Loucy (cell line): Measurements from ENCODE around the gene PRPS1.

Experiments used
- H2AFZ ChIP-seq: fragments of 200-600 bp; sonication (generic); 2 replicates; pipeline ENCODE4 v1.6.0; 2016; ENCODE audit warnings: antibody characterized with exemption, mild to moderate bottlenecking, low read length, moderate library complexity
- H3F3A ChIP-seq: fragments of 200-600 bp; 2 replicates; pipeline ENCODE4 v1.6.0; 2016; ENCODE audit warnings: antibody characterized with exemption, low read depth, mild to moderate bottlenecking
- H3K27me3 ChIP-seq: fragments of 200-600 bp; sonication (generic); 2 replicates; pipeline ENCODE4 v1.6.1; 2014; ENCODE audit warnings: low read length, mild to moderate bottlenecking; ENCODE audit not compliant: insufficient read depth, poor library complexity, severe bottlenecking
- H3K36me3 ChIP-seq: fragments of 200-600 bp; sonication (generic); 2 replicates; pipeline ENCODE4 v1.6.1; 2016; ENCODE audit warnings: low read length; ENCODE audit not compliant: insufficient read depth
- H3K4me1 ChIP-seq: fragments of 200-600 bp; sonication (generic); 2 replicates; pipeline ENCODE4 v1.5.1; 2014; ENCODE audit warnings: low read length, mild to moderate bottlenecking; ENCODE audit not compliant: insufficient read depth, poor library complexity, severe bottlenecking
- H3K4me2 ChIP-seq: fragments of 200-600 bp; sonication (generic); 2 replicates; pipeline ENCODE4 v1.6.0; 2014; ENCODE audit warnings: antibody characterized with exemption, low read length, low read depth, mild to moderate bottlenecking; ENCODE audit not compliant: poor library complexity, severe bottlenecking
- H3K4me3 ChIP-seq: fragments of 200-600 bp; sonication (generic); 2 replicates; pipeline ENCODE4 v1.5.1; 2014; ENCODE audit warnings: low read length, mild to moderate bottlenecking, mixed read lengths; ENCODE audit not compliant: poor library complexity, severe bottlenecking
- H3K79me2 ChIP-seq: fragments of 200-600 bp; sonication (generic); 2 replicates; pipeline ENCODE4 v1.6.1; 2014; ENCODE audit warnings: low read length; ENCODE audit not compliant: insufficient read depth
- H3K9ac ChIP-seq: fragments of 200-600 bp; sonication (generic); 2 replicates; pipeline ENCODE4 v1.6.0; 2014; ENCODE audit warnings: mild to moderate bottlenecking, low read depth, low read length, moderate library complexity; ENCODE audit not compliant: poor library complexity, severe bottlenecking
- H3K9me2 ChIP-seq: fragments of 200-600 bp; sonication (generic); replicated peaks from 2 replicates; pipeline ENCODE4 v1.6.1; 2016; ENCODE audit warnings: low read depth, low read length, mixed read lengths
- H3K9me3 ChIP-seq: fragments of 200-600 bp; sonication (generic); 2 replicates; pipeline ENCODE4 v1.6.1; 2014; ENCODE audit warnings: mild to moderate bottlenecking, antibody characterized with exemption, low read length, low read depth; ENCODE audit not compliant: insufficient read depth
- H4K20me1 ChIP-seq: fragments of 200-600 bp; sonication (generic); 2 replicates; pipeline ENCODE4 v1.6.0; 2014; ENCODE audit warnings: antibody characterized with exemption, low read length, mild to moderate bottlenecking; ENCODE audit not compliant: insufficient read depth, poor library complexity, severe bottlenecking
- CTCF ChIP-seq: fragments of 200-600 bp; sonication (generic); conservative IDR thresholded peaks from 2 replicates; pipeline ENCODE4 v1.5.1; 2014; ENCODE audit warnings: mild to moderate bottlenecking, antibody characterized with exemption, low read length
- EZH2phosphoT487 ChIP-seq: fragments of 200-600 bp; IDR thresholded peaks from 2 replicates; pipeline ENCODE4 v1.6.1; 2018; ENCODE audit warnings: antibody characterized with exemption, mild to moderate bottlenecking, moderate library complexity, borderline replicate concordance

PRPS1 gene

GRCh38 chrX:107678957-107679740 lies 50.8 kb downstream of the PRPS1 start:
- no peak overlapping the region for H3K4me3 ChIP-seq
- peak overlapping the region; percentile 35 for H3K4me2 ChIP-seq
- peak overlapping the region; percentile 27 for H3K9ac ChIP-seq

DNA sequence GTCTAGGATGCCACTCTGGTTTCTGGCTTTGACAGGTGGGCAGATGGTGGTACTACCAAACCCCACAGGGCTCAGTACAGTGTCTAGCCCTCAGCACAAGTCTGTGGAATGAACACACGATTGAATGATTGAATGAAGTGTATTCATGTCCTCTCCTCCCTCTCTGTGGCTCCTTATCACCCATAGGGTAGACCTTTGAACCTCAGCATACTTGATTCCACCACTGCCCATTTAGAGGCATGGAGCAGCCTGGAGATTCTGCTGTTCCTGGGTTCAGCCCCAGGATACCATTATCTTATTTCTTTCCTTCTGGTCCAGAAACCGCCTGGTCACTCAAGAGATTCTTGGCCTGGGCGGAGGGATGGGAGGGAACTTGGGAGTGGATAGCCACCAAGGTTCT lies 53.9 kb downstream of the PRPS1 start:
- TF ChIP-seq CTCF (no peak), EZH2phosphoT487 (no peak)
- Histone ChIP-seq H3K9ac (no peak overlapping the region), H3F3A (no peaks in the 10 kb centered on the region), H2AFZ (no peak overlapping the region), H3K79me2 (peaks cover 58% of the 10 kb centered on the region; the same call in 1 of the 2 replicates), H3K4me2 (no peak overlapping the region), H3K4me1 (peaks cover 52% of the 10 kb centered on the region), H3K4me3 (no peak overlapping the region), H3K9me3 (no peaks in the 10 kb centered on the region), H4K20me1 (no peaks in the 10 kb centered on the region), H3K9me2 (no peaks in the 10 kb centered on the region), H3K27me3 (no peaks in the 10 kb centered on the region), H3K36me3 (no peaks in the 10 kb centered on the region)

More at GRCh38 chrX:107678957-107679740, 50.8 kb downstream of the PRPS1 start:
- TF ChIP-seq EZH2phosphoT487 = no peak
- no peak for TF ChIP-seq CTCF
- Histone ChIP-seq H3K36me3 (no peaks in the 10 kb centered on the region), H3F3A (no peaks in the 10 kb centered on the region), H3K9me3 (no peaks in the 10 kb centered on the region), H4K20me1 (no peaks in the 10 kb centered on the region), H3K27me3 (no peaks in the 10 kb centered on the region), H3K79me2 (peaks cover 42% of the 10 kb centered on the region; the same call in 1 of the 2 replicates), H3K4me1 (peaks cover 44% of the 10 kb centered on the region), H3K9me2 (no peaks in the 10 kb centered on the region), H2AFZ (no peak overlapping the region)

DNA sequence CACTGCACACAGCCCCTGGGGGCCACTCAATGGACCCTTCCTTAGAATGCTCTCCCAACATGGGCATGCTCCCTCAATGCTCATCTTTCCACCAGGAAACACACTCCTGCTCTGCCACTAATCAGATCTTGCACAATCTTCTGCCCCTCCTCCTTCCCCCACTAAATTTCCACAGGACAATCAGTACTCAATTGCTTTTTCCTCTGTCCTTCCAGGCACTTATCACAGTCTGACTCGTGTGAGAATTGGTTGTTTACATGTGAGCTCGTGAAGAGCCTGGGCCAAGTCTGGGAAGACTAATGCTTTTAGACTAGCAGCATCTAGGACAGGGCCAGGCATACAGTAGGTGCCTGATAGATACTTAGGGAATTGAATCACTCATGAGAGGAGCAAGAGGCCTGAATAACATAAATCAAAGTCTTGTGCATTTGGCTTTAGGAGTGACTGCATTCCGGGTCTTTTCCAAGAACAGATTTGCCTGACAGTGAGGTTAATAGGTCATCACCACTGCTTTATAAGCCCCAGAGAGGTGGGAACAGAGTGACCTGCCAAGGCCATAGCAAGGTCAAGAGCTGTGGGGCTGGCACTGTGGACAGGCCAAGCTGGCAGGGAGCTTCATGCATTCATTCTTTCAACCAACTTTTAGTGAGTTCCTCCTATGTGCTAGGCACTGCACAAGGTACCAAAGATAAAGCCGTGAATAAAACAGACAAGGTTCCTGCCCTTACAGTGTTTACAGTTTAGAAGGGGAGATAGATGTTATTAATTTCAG lies 55.0 kb downstream of the PRPS1 start:
- H3K9me3 ChIP-seq = no peaks in the 10 kb centered on the region
- H4K20me1 ChIP-seq = no peaks in the 10 kb centered on the region
- H3K4me1 ChIP-seq = peaks cover 58% of the 10 kb centered on the region
- peak overlapping the region; percentile 82 for H3K4me2 ChIP-seq
- no peaks in the 10 kb centered on the region for H3K9me2 ChIP-seq
- peak overlapping the region; percentile 74 for H3K9ac ChIP-seq
- no peaks in the 10 kb centered on the region for H3K36me3 ChIP-seq
- no peaks in the 10 kb centered on the region for H3K27me3 ChIP-seq
- peaks cover 68% of the 10 kb centered on the region for H3K79me2 ChIP-seq
- TF ChIP-seq CTCF = no peak
- no peak for TF ChIP-seq EZH2phosphoT487
- H3K4me3 ChIP-seq = no peak overlapping the region
- H2AFZ ChIP-seq = no peak overlapping the region
- no peaks in the 10 kb centered on the region for H3F3A ChIP-seq
